NCI-H1930 (cell line): Measurements from ENCODE around the gene ADGRB3.

Experiments used
- DNase-seq, 2 experiments: peaks; one replicate each; lab custom pipeline; 2025; lab: John Stamatoyannopoulos, UW

The ADGRB3 gene

DNA sequence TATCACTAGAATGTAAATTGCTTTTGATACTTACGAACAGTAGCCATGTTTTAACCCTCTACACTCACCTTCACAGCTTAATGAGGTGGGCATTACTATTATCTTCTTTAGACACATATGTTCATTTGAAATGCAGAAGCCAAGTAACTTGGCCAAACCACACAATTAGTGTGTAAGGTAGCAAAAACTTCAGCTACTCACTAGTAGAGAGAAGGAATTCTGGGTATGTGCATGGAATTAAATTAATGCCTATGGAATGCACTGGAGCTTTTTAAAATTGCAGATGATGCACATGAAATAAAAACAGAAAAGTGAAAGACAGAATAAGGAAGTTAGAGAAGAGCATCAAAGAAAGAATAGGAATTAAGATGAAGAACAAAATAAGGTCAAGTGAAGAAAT, 494.0 kb downstream of the ADGRB3 start:
- no peak for DNase-seq

DNA sequence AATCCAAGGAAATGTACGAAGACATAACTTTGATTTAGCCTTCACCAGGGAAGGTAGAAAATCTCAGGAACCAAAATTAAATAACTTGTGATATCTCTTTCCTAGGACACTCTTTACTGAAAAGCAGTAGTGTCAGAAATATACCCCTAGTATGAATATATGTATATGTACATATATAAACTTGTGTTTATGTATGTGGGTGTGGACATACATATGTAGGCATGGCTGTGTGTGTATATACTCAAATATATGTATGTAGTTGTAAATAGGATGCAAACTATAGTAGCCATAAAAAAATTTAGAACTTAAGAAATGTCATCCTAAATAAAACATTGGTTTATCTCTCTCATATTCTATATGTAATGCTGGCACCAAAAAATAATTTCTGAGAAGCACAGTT, 500.8 kb downstream of the ADGRB3 start:
- DNase-seq, result no peak

DNA sequence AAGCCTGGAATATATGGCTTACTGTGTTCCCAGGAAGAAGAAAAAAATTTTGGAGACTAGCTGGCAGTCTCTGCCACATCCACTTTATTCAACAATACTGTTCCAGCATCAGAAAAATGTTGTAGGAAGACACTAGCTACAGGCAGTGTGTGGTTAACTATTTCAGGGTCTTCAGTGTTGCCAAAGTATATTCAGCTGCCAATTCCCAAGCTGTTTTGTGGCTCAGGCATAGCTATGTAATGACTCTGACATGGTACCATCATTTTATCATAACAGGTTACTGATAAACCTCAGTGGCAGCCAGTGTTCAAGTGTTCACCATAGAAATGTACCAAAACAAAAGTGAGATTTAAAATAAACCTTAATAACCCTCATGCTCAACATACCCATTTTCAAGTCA, 503.1 kb downstream of the ADGRB3 start:
- no peak for DNase-seq

DNA sequence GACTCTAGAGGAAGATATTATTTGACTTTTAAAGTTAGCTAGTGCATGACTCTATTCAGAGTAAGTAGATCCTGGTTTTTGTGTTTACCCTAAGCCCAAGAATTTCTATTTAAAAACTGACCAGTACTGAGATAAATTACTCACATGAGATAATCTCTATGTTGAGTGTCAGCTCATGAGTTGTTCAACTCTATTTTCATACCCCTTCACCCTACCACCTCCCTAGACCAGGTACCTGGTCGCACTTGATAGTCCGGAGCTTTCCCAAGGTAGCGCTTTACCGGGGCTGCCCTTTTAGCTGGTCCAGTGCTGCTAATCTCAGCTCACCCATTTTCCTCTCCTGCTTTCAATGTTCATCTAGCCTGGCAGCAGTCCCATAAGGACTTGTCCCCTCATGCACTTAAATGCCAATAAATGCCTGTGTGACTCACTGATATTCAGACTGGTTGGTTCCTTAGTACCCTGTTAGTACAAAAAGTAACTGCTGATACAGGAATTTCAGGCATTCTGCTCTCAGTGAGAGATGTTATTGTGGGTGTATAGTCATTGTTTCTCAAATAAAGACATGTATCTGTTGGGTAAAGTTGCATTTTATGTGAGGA, 503.9 kb downstream of the ADGRB3 start:
- DNase-seq, result no peak

DNA sequence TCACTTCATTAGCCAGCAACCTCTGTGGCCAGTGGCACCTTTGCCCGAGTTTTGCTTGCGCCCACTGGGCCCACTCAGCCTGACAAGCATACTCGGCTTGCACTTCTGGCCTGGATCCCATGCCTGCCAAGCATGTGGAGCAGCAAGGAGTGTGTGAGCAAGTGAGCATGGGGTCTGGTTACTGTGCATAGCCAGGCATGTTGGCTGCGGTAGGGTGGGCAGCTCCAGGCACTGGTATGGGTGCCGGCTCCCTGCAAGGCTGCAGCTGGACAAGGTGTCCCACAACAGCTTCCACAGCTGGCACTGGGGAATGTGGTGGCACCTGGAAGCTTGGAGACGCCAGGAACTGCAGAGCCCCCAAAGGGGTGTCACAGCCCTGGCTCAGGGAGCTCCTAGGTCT, 510.0 kb downstream of the ADGRB3 start:
- no peak for DNase-seq

DNA sequence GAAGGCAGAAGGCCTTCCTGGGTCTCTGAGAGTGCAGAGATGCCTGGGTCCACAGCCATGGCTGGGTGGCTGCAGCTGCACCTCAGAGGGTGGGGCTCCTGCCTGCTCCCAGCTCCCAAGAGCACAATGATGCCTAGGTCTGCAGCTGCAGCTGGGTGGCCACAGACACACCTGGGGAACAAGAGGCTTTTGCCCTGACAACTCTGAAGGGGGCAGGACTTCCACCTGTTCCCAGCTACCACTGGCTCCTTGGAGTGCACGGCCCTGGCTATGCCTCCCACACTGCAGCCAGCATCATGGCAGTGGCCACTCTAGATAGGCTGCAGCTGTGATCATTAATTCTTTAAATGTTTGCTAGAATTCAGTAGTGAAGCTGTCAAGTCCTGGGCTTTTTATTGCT, 511.3 kb downstream of the ADGRB3 start:
- no peak for DNase-seq

DNA sequence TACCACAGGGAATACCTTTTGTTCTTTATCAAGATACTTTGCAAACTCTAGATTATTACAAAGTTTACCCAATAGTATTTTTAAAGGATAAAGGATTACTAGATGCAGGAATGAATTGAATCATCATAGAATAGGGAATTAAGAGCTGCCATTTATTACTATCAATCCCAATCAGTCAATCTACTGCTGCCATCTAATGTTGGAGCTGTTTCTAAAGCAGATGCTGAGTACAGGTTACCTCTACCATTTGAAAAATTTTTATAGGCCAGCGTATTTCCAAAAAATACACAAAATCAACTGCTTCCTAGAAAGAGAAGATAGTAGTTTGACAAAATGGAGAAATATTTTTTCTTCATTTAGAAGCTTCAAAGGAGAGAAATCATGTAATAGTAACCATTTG, 520.4 kb downstream of the ADGRB3 start:
- no peak for DNase-seq

DNA sequence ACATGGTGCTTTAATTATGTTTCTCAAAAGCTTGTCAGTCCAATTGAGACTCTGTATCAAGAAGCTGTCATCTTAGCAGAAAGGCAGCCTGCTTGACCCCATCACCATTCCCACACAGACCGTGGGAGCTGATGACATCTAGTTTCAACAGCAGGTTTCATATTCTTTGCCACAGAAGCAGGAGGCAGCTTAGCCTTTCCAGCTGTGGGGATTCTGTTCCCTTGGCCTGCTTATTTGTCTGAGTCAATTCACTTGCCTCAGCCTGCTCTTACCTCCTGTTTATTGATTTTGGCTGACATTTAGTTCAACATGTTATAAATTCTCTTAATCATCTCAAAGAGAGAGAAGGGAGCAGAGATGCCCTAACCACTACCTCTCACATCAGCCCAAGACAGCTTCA, 527.7 kb downstream of the ADGRB3 start:
- DNase-seq, result no peak

DNA sequence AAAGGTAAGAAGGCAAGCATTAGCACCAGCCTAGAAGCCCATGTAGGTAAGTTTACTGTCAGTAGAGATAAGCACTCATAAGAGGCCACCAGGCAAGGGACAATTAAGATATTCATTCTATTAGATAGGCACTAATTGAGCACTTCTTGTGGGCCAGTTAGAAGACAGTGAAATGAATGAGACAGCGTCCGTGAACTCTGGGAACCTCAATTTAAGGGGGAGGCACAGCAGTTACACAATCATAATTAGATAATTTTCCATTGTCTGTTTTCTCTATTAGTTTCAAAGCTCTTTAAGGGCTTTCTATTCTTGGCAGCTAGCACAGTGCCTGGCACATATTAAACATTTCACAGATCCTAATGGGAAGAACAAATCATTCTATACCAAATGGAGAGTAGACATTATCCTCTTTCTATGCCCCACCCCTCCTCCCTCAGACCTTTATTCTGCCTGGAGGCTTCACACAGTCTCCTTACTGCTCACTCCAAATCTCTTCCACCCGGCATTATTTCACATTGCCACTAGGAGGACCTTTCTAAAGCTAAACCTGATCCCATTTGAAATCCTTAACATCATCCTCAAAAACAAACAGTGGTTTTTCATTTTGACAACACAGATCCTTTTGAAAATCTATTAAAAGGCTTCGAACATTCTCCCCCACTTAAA, 529.6 kb downstream of the ADGRB3 start:
- peak in 1 of 2 experiments; percentile 2 for DNase-seq

DNA sequence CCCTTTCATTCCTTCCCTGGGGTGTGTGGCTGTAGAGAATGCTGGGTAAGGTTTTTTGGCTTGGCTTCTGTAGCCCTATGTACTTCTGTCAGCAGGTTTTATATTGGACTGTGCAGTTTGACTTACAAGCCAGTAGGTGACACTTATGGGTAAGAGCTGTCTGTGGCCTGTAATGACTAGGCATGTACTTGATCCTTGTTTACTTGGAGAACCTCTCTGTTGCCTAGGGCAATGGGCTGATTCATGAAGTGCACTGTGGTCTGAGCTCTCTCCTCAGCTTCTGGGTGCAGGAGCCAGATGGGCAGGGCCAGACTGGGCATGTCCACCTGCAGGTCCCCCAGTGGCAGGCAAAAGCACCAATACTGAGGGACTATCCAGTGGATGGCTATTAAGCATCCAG, 544.6 kb downstream of the ADGRB3 start:
- no peak for DNase-seq

DNA sequence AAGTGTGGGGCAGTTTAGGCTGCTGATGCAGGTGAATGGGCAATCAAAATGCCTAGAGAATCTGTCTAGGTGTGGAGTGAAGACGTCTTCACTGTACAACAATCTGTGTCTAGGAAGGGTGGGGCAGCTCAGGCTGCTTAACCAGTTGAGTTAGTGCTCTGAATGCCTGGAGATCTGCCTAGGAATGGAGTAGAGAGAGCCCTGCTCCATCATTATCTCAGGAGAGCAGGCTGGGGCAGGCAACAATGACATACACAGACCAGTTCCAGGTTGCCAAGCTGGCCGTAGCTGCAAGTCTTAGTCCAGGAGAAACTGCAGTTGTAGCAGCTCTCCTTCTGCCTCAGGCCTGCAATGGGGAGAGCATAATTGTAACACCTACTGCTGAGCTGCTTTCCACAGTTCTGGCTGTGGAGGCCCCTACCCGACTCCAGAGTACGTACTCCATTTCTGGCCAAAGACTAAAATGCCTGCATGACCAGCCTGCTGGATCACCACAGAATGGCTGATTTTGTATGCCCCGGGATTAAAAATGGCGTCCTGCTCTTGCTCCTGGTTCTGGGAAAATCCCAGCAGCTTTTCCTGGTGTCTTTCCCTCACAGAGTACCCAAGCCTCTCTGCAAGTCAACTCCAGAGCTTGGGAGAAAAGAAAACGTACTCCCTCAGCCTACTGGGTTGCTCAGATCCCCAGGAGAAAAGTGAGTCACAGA, 545.4 kb downstream of the ADGRB3 start:
- DNase-seq, result no peak

DNA sequence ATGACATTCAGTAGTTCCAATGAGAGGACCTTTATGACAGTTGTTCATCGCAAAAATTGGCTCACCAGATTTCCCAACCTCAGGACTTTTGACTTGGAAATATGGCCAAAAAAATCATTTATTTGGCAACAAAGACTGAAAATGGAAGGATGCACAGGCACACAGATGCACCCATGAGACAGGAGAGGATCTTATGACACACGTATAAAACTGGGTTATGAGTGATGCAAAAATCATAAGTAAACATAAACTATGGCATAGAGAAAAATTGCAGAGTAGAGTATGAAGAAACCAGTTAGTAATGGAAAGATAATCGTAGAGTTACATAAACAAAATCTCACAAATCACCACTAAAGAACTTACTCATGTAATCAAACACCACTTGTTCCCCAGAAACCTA, 546.9 kb downstream of the ADGRB3 start:
- no peak for DNase-seq

- DNase-seq, result no peak
These were observed 550.2 kb downstream of the ADGRB3 start for GRCh38 chr6:69185276-69185675.

DNA sequence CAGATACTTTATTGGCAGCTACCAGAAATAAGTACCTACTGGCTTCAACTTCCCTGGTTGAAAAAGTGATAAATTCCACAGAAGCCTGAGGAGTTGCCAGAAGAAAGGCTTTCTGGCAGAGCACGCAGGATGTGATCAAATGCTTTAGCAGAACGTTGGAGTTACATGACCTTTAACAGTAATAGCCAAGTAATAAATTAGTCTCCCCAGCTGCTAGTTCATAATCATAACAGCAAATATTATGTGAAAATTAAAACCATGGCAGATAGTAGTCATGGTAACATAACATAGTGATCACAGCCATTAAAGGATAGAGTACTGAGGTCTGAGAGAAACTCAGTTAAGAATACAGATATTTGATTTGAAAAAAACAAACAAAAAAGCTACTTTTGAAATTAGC, 567.7 kb downstream of the ADGRB3 start:
- DNase-seq, result no peak

- no peak for DNase-seq
These were observed 581.0 kb downstream of the ADGRB3 start for GRCh38 chr6:69216127-69216526.

GRCh38 chr6:69217343-69217742, 582.3 kb downstream of the ADGRB3 start:
- no peak for DNase-seq

- DNase-seq, result no peak
These were observed 585.3 kb downstream of the ADGRB3 start for GRCh38 chr6:69220375-69220774.

DNA sequence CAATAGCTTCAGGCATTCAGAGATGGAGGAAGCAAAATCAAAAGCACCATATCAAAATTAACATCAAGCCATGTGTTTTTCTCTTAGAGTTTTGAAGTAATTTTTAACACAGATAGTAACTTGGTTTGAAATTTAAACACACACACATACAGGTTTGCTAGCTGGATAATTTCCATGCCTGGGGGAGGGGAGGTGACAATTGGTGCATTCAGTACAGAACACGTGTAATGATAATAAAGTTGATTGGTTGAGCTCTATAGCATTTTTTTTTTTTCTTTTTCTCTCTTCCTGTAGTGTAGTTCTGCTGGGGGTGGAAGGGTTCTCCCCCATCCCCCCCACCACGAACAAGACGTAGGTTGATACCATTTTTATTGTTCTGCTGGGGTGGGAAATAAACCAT, 596.9 kb downstream of the ADGRB3 start:
- DNase-seq, result no peak

DNA sequence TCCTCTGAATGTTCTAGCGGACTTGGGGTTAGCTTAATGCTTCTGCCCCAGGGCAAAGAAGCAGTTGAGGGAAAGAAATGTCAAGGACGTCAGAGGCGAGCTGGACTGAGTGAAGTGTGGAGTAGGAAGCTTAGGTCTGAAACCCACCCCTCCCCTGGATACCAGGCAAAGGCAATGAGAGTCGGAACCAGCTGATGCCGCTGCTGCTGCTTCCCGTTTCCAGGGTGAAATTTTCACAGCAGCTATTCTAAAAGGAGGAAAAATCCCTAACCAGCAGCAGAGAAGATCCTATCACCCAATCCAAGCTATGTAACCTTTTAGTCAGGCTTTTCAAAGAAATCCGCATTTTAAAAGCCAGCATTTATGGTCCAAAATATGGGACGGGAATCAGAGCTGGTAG, 597.4 kb downstream of the ADGRB3 start:
- no peak for DNase-seq

GRCh38 chr6:69232911-69233448, 597.9 kb downstream of the ADGRB3 start:
- DNase-seq, result peak; percentile 27

GRCh38 chr6:69238067-69238466, 603.0 kb downstream of the ADGRB3 start:
- no peak for DNase-seq

- DNase-seq, result no peak
These were observed 611.9 kb downstream of the ADGRB3 start for GRCh38 chr6:69246983-69247382.

- DNase-seq, result no peak
These were observed 625.9 kb downstream of the ADGRB3 start for GRCh38 chr6:69261010-69261409.
